HUES48 (cell line): ENCODE data around the gene GRIK3.

ENCODE experiments used
- H3K27ac ChIP-seq: one replicate; pipeline ENCODE4 v1.7.0; 2013; ENCODE audit warnings: low read depth, low read length, inconsistent platforms
- H3K27me3 ChIP-seq: 2 replicates; pipeline ENCODE4 v1.6.1; 2013; ENCODE audit warnings: mild to moderate bottlenecking, low read length; ENCODE audit not compliant: control insufficient read depth, insufficient read depth
- H3K36me3 ChIP-seq: 2 replicates; pipeline ENCODE4 v1.6.1; 2013; ENCODE audit warnings: low read length; ENCODE audit not compliant: control insufficient read depth, insufficient read depth
- H3K4me1 ChIP-seq: 2 replicates; pipeline ENCODE4 v1.6.1; 2013; ENCODE audit warnings: mild to moderate bottlenecking, low read length; ENCODE audit not compliant: control insufficient read depth, insufficient read depth
- H3K4me3 ChIP-seq: 2 replicates; pipeline ENCODE4 v1.5.1; 2013; ENCODE audit warnings: mild to moderate bottlenecking, low read depth, low read length
- H3K9ac ChIP-seq: 2 replicates; pipeline ENCODE4 v1.6.1; 2013; ENCODE audit warnings: mild to moderate bottlenecking, low read depth, low read length, moderate library complexity
- H3K9me3 ChIP-seq: 2 replicates; pipeline ENCODE4 v1.6.1; 2013; ENCODE audit warnings: low read length; ENCODE audit not compliant: control insufficient read depth, insufficient read depth

The GRIK3 gene

DNA sequence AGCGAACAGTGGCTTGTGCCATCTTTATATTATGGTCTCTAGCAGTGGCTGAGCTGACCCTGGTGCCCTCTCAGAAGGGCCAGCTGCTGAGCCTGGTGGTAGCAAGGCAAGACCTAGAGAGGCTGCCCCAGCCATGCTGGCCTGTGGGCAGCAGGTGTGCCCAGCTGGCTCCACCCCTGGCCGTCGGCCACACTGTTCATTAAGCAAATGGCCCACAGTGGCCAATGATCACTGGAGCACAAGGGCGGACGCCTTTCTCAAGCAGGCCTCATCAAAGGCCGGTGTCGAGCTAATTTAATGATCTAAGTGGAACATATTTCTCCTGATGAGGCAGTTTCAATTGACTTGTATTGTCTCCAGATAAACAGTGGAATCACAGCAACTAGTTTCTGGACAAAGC, 89.4 kb downstream of the GRIK3 start:
- Histone ChIP-seq H3K27me3 (no peaks in the 10 kb centered on the region), H3K9me3 (no peaks in the 10 kb centered on the region), H3K27ac (no peak overlapping the region), H3K9ac (no peak overlapping the region), H3K4me1 (peaks cover 10% of the 10 kb centered on the region), H3K4me3 (no peak overlapping the region), H3K36me3 (no peaks in the 10 kb centered on the region)

DNA sequence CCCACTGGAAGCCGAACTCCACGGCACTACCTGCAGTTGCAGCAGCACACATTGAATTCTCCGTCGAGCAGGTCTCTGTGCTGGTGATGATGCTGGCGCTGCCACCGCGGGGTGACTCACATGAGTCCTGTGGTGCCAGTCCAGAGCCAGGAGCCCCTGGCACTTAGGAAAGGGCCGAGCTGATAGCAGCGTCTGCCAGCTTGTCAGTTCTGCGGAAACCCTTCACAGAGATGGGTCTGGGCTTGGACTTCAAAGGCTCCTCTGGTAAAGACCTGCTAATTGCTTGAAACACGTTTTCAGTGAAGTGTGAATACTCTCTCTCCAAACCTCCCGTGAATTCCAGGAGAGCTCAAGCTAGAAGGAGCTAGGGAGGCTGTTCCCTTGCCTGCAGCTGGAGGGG, 92.2 kb downstream of the GRIK3 start:
- no peaks in the 10 kb centered on the region for H3K36me3 ChIP-seq
- no peak overlapping the region for H3K9ac ChIP-seq
- no peak overlapping the region for H3K27ac ChIP-seq
- H3K27me3 ChIP-seq = no peaks in the 10 kb centered on the region
- no peak overlapping the region for H3K4me3 ChIP-seq
- H3K9me3 ChIP-seq = no peaks in the 10 kb centered on the region
- H3K4me1 ChIP-seq = peaks cover 6% of the 10 kb centered on the region; the same call in 1 of the 2 replicates

DNA sequence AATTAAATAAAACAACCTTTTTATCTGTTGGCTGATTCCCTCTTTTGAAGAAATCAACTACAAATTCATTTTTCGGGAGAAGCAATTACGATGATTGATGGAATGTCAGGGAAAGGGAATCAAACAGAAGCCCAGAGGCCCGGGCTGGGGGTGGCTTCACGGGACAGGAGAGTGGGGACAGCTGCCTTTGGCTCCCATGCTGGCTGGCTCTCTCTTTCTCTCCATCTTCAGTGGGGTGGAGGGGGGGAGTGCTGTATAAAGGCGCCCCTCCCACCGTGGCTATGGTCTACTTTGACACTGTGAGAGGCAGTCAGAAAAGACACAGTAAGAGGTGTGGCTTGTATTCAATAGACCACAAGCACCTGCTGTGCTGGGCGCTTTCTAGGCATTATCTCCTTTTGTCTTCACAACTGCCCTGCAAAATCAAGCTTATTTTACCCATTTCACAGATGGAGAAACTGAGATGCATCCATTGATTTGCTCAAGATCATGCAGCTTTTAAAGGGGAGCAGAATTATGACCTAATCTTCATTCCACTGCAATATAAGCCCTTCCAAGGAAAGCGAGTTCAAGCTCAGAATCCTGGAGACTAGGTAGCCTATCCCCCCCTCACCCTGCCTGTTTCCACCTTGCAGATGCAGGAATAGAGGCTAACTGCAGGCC, 92.9 kb downstream of the GRIK3 start:
- H3K9ac ChIP-seq = no peak overlapping the region
- no peak overlapping the region for H3K4me3 ChIP-seq
- H3K36me3 ChIP-seq = no peaks in the 10 kb centered on the region
- H3K9me3 ChIP-seq = no peaks in the 10 kb centered on the region
- peaks cover 6% of the 10 kb centered on the region; the same call in 1 of the 2 replicates for H3K4me1 ChIP-seq
- H3K27ac ChIP-seq = no peak overlapping the region
- no peaks in the 10 kb centered on the region for H3K27me3 ChIP-seq

DNA sequence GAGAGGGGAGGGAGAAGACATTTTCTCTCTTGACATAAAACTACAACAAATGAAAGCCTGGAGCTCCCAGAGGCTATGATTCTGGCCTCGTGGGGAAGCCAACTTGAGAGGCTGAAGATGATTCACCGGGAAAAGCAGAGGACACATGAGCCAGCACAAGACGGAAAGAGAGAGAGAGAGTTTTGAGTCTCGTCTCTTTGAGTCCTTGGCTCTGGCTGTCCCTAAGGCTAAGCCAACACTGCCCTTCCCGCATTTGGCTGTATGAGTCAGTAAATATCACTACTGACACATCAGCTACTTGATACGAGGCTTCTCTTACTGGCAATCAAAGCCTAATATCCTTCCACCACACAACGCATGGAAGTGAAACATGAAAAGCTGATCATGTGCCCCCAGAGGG, 95.5 kb downstream of the GRIK3 start:
- Histone ChIP-seq H3K27ac (no peak overlapping the region), H3K27me3 (no peaks in the 10 kb centered on the region), H3K4me3 (no peak overlapping the region), H3K9ac (no peak overlapping the region), H3K36me3 (no peaks in the 10 kb centered on the region), H3K9me3 (no peaks in the 10 kb centered on the region), H3K4me1 (peaks cover 6% of the 10 kb centered on the region; the same call in 1 of the 2 replicates)

DNA sequence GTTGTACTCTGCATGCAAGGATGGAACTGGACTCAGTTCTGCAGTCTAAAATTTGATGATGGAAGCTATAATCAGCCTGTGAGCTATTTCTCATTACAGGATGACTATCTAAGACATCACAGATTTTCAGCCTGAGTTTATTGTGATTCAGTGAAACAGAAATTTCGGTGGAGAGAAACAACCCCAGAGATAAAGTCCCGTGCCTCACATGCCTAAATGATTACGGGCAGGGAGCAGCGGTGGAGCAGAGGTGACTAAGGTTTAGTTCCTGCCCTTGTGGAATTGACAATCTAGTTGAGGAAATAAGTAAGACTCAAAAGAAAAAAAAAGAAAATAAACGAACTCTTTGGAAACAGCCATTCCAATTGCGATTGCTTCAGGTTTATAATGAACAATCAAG, 96.9 kb downstream of the GRIK3 start:
- H3K27ac ChIP-seq = no peak overlapping the region
- no peaks in the 10 kb centered on the region for H3K27me3 ChIP-seq
- peaks cover 6% of the 10 kb centered on the region; the same call in 1 of the 2 replicates for H3K4me1 ChIP-seq

DNA sequence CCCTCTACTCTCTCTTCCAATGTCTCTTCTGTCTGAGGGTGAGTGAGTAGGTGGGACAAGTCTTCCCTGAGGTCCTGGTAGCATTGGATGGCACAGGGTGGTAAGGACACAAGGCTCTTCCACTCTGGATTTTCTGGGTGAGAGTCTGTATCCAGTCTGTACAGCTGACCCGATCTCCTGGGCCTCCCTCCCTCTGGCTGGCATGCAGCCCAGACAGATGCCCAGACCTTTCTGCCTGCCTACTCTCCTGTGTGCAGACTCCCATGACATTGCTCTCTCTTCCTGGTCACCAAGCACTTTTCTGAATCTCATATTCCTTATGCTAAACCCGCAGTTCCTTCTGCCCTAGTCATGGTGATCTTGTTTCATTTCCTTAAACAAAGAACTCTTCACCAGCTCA, 100.3 kb downstream of the GRIK3 start:
- Histone ChIP-seq H3K9me3 (no peaks in the 10 kb centered on the region), H3K27me3 (no peaks in the 10 kb centered on the region), H3K36me3 (no peaks in the 10 kb centered on the region), H3K9ac (no peak overlapping the region), H3K4me1 (no peaks in the 10 kb centered on the region), H3K4me3 (no peak overlapping the region), H3K27ac (no peak overlapping the region)

More for the DNA sequence above, 96.9 kb downstream of the GRIK3 start:
- Histone ChIP-seq H3K9me3 (no peaks in the 10 kb centered on the region), H3K36me3 (no peaks in the 10 kb centered on the region), H3K4me3 (no peak overlapping the region), H3K9ac (no peak overlapping the region)

DNA sequence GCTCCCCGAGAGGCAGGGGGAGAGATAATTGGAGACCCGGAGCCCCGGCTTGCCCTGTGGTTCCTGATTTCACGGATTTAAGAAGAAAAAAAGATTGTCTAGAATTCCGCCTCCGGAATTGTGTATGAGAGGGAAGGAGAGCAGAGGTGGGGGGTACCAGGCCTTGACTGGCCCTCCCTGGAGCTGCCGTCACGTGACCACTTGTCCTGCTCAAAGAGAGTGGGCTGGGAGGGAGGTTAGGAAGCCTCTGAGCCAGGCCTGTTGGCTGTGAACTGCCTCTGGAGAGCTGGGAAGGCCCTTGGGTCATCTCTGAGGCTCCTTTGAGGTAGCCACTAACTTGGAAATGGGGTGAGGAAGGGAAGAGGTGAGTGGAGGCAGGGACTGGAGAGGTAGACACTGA, 106.5 kb downstream of the GRIK3 start:
- H3K9ac ChIP-seq = no peak overlapping the region
- peaks cover 5% of the 10 kb centered on the region; the same call in 1 of the 2 replicates for H3K4me1 ChIP-seq
- H3K36me3 ChIP-seq = no peaks in the 10 kb centered on the region
- no peaks in the 10 kb centered on the region for H3K27me3 ChIP-seq
- H3K4me3 ChIP-seq = no peak overlapping the region
- H3K9me3 ChIP-seq = no peaks in the 10 kb centered on the region
- no peak overlapping the region for H3K27ac ChIP-seq

DNA sequence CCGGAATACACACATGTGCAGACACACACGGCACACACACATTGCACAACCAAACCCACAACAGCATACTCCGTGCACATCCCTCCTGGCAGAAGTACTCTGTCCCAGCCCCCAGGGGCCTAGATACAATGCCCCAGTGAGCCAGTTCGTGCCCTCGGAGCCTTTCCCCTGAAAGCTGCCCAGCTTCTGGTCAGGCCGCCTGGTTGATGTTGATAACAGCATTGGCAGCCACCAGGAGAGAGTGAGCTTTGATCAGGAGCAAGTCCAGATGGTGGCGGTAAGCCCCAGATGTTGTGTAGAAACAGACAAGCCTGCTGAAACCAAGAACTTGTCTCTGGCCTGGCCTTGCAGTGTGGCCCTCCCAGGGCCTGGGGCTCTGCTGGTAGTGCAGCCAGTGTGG, 109.1 kb downstream of the GRIK3 start:
- no peaks in the 10 kb centered on the region for H3K36me3 ChIP-seq
- no peak overlapping the region for H3K4me3 ChIP-seq
- no peak overlapping the region for H3K27ac ChIP-seq

DNA sequence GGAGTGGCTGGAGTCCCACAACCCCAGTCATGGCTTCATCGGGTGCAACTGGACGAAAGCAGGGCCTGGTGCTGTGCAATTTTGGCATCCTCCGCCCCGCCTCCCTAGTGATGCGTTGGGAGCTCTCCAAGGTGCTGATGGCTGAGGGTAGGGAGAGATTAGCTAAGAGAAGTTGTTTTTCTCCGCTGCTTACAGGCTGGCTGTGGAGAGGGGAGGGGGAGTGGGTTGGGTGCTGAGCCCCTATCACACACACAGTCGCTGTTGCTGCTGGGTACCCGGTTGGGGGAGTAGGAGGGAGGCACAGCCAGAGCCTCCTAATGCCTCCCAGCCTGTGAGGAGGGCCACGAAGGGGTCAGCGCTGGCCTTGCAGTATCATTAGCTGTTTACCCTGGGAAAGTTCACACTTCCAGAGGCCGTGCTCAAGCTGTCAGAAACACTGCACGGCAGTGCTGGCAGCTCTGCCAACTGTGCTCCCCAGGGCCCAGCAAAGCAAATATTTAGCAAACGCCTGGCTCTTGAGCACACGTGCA, 110.0 kb downstream of the GRIK3 start:
- Histone ChIP-seq H3K27ac (no peak overlapping the region), H3K9ac (no peak overlapping the region), H3K27me3 (no peaks in the 10 kb centered on the region), H3K4me3 (no peak overlapping the region), H3K4me1 (peaks cover 11% of the 10 kb centered on the region; the same call in 1 of the 2 replicates), H3K9me3 (no peaks in the 10 kb centered on the region), H3K36me3 (no peaks in the 10 kb centered on the region)

More for the DNA sequence above, 109.1 kb downstream of the GRIK3 start:
- peaks cover 11% of the 10 kb centered on the region; the same call in 1 of the 2 replicates for H3K4me1 ChIP-seq
- H3K9me3 ChIP-seq = no peaks in the 10 kb centered on the region
- H3K27me3 ChIP-seq = no peaks in the 10 kb centered on the region
- no peak overlapping the region for H3K9ac ChIP-seq

DNA sequence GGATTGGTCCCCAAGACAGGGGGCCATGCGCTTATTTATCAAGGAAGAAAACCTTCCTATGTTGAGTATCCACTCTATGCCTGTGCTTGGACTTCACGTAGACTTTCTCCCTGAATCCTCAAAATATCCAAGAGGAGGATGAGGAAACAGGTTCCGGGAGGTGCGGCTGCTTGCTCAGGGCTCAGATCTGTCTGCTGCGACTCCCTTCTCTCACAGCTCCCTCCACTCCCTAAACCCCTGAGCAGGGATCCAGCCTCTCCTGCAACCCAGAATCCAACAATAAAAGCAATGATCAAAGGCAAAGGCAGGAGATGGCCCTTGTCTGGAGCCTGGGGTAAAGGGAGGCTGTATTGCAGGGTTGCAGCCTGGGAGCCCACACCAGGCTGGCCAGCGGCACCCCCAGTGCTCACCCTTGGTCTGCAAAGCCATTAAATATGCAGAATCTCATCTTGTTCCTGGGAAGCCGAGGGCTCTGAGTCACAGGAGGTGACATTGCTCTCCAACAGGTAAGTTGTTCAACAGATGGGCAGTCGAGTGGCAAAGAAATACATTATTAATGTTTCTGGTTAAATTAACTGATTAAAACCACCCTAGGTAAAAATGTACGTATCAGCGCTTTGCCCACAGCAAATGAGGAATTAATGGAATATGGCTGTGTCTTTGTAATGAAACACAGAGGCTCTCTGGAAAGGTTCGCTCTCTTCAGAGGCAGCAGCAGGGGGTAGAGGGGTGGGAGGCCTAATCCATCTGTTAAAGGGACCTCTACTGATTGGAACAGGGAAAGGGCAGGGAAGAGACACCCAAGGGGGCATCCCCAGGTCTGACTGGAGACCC, 111.5 kb downstream of the GRIK3 start:
- Histone ChIP-seq H3K9me3 (no peaks in the 10 kb centered on the region), H3K4me3 (no peak overlapping the region), H3K36me3 (no peaks in the 10 kb centered on the region), H3K27me3 (no peaks in the 10 kb centered on the region), H3K27ac (no peak overlapping the region), H3K4me1 (peaks cover 11% of the 10 kb centered on the region; the same call in 1 of the 2 replicates), H3K9ac (no peak overlapping the region)

DNA sequence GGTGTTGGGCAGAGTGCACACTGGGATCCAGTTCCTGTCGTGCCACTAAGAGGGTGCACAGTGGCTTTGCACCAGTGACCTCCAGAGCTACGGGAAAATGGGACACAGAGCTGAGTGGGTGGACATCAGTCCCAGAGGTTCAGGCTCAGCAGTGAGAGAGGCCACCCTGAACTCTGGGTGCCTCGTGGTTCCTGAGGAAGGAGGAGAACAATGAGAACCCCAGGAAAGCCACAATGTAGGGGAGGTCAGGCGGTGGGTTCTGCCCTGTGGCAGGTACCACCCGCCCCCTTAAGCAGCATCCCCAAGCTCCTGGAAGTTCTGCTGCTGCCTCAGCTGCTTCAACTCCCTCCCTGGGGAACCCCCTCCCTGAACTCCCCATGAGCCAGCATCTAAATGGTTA, 112.2 kb downstream of the GRIK3 start:
- Histone ChIP-seq H3K27me3 (no peaks in the 10 kb centered on the region), H3K4me3 (no peak overlapping the region), H3K9ac (no peak overlapping the region), H3K36me3 (no peaks in the 10 kb centered on the region), H3K4me1 (peaks cover 11% of the 10 kb centered on the region; the same call in 1 of the 2 replicates), H3K9me3 (no peaks in the 10 kb centered on the region), H3K27ac (no peak overlapping the region)
